WTC11 (cell line): ENCODE results near the gene ZNF674. TPM values are rescaled to one million over a fixed set of nuclear protein-coding genes. Genes with fewer than 3 reads are reported as not detected.

Source experiments
- ATAC-seq: fragments of 200-7000 bp; cut with Tn5 transposase; 2 replicates; pipeline ENCODE4 v1.10.0; 2021; ENCODE audit warnings: mild to moderate bottlenecking, moderate library complexity
- CTCF ChIA-PET: fragments of 300-600 bp; sonication (Branson Sonifier 250); formaldehyde crosslinking; loops from one replicate; lab custom pipeline; 2021; ENCODE audit warnings: antibody characterized with exemption; lab: Charles Lee
- POLR2A ChIA-PET: fragments of 350-600 bp; sonication (Branson Sonifier 250); formaldehyde crosslinking; loops from one replicate; lab custom pipeline; 2021; ENCODE audit warnings: antibody characterized with exemption; lab: Charles Lee
- DNase-seq: peaks from one replicate; pipeline ENCODE4 v3.0.0; 2021; ENCODE audit warnings: low spot score
- H3K27ac Mint-ChIP-seq: 2 replicates; pipeline ENCODE4 v1.8.0; 2021; ENCODE audit warnings: mixed read lengths
- H3K27me3 Mint-ChIP-seq: 2 replicates; pipeline ENCODE4 v1.8.0; 2021; ENCODE audit warnings: low read depth, mild to moderate bottlenecking, moderate library complexity, mixed read lengths
- H3K36me3 Mint-ChIP-seq: 2 replicates; pipeline ENCODE4 v1.8.0; 2021; ENCODE audit warnings: mixed read lengths
- H3K4me1 Mint-ChIP-seq: 2 replicates; pipeline ENCODE4 v1.8.0; 2022; ENCODE audit warnings: mixed read lengths
- H3K4me3 Mint-ChIP-seq: 2 replicates; pipeline ENCODE4 v1.8.0; 2021; ENCODE audit warnings: mild to moderate bottlenecking, moderate library complexity, mixed read lengths
- H3K9me3 Mint-ChIP-seq: 2 replicates; pipeline ENCODE4 v1.8.0; 2021; ENCODE audit warnings: mixed read lengths
- CREB1 ChIP-seq: sonication (generic); formaldehyde crosslinking; IDR thresholded peaks from 2 replicates; pipeline ENCODE4 v1.8.0; 2023; ENCODE audit warnings: mild to moderate bottlenecking, missing genetic modification reagents
- GABPB1 ChIP-seq: sonication (generic); formaldehyde crosslinking; IDR thresholded peaks from 2 replicates; pipeline ENCODE4 v1.8.1; 2023; ENCODE audit warnings: mild to moderate bottlenecking, missing genetic modification reagents
- HMGA2 ChIP-seq: fragments of 250-450 bp; sonication (Bioruptor Pico); IDR thresholded peaks from 2 replicates; pipeline ENCODE4 v1.4.0; 2021; ENCODE audit warnings: mild to moderate bottlenecking, moderate library complexity
- IRF2 ChIP-seq: sonication (generic); formaldehyde crosslinking; IDR thresholded peaks from 2 replicates; pipeline ENCODE4 v1.8.0; 2022; ENCODE audit warnings: low read depth, missing genetic modification reagents, borderline replicate concordance
- MXD4 ChIP-seq: fragments of 250-450 bp; sonication (Bioruptor Pico); IDR thresholded peaks from 2 replicates; pipeline ENCODE4 v1.8.0; 2021; ENCODE audit warnings: mild to moderate bottlenecking, moderate library complexity, borderline replicate concordance
- PREB ChIP-seq: sonication (generic); formaldehyde crosslinking; IDR thresholded peaks from 2 replicates; pipeline ENCODE4 v1.8.1; 2022; ENCODE audit warnings: mild to moderate bottlenecking, missing genetic modification reagents, moderate library complexity, borderline replicate concordance
- total RNA-seq: library from RNA; stranded (reverse); gene quantifications from 3 replicates; pipeline ENCODE4 v1.2.3, GENCODE V29; 2021

Gene ZNF674
- total RNA-seq, 1 experiment from 2014 or later, result 7.0 TPM

DNA sequence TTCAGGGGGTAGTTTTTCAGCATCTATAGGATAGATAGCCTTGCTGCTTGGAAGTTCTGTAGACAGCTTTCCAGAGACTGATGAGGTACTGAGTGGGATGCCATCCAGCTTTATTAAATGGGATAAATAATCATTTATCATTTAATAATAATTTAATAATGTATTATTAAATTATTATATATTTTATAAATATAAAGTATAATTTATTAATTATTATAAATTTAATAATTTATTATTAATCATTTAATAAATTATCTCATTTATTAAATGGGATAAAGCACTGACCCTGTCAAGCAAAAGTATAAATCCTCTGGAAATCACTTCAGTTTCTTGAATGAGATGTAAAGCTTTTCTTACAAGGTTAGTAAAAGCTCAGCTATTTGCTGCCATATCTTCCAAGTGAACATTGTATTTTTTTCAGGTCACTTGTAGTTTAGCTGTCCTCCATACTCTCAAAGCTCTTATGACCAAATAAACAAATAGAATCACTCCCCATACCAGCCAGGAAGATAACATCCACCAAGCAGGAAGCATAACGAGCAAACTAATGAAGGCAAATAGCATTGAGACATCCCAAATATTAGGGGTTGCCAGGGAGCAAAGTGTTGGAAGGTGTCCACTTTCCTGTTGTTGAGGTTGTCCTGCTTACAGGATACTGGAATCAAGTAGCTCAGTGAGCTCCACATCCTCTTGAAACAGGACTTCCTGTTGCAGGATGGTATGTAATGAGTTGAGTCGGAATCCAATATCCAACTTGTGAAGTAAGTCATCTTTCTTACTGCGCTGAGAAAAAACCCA lies 88.9 kb downstream of the ZNF674 start:
- Mint-ChIP-seq H3K36me3 (peaks cover 18% of the 10 kb centered on the region), H3K4me1 (peaks cover 4% of the 10 kb centered on the region), H3K27me3 (no peaks in the 10 kb centered on the region), H3K27ac (no peak overlapping the region), H3K9me3 (no peaks in the 10 kb centered on the region), H3K4me3 (no peak overlapping the region)
- POLR2A ChIA-PET, result no interaction called here
- no peak for DNase-seq
- TF ChIP-seq GABPB1 (CRISPR knock-in tag), result no peak
- no peak for TF ChIP-seq IRF2 (CRISPR knock-in tag)
- TF ChIP-seq HMGA2 (CRISPR knock-in tag), result peak; percentile 96; the same call in 1 of the 2 replicates
- no peak for TF ChIP-seq MXD4 (CRISPR knock-in tag)
- no peak for TF ChIP-seq CREB1 (CRISPR knock-in tag)
- no peak for TF ChIP-seq PREB (CRISPR knock-in tag)
- no peak for ATAC-seq
- CTCF ChIA-PET, result no interaction called here

Other genes with a start within 250 kb of the ZNF674 start
- 17.0 to 19.6 TPM (median 18.5 TPM) in 3 replicates for gene CHST7, start 28.3 kb upstream of the ZNF674 start, total RNA-seq
- gene SLC9A7, start 213.7 kb upstream of the ZNF674 start, total RNA-seq, result 16.2 to 18.4 TPM (median 18.0 TPM) in 3 replicates